ENCODE measurements around the gene PDGFC.

Gene PDGFC

GRCh38 chr4:156778093-156778492 lies 193.5 kb downstream of the PDGFC start:
- DNase-seq, result no peak

- no peak for DNase-seq
Observed at GRCh38 chr4:156775813-156776212, 195.8 kb downstream of the PDGFC start.

- no peak for DNase-seq
Observed at GRCh38 chr4:156774422-156774821, 197.2 kb downstream of the PDGFC start.

- no peak for DNase-seq
Observed at GRCh38 chr4:156773648-156774357, 197.8 kb downstream of the PDGFC start.

DNA sequence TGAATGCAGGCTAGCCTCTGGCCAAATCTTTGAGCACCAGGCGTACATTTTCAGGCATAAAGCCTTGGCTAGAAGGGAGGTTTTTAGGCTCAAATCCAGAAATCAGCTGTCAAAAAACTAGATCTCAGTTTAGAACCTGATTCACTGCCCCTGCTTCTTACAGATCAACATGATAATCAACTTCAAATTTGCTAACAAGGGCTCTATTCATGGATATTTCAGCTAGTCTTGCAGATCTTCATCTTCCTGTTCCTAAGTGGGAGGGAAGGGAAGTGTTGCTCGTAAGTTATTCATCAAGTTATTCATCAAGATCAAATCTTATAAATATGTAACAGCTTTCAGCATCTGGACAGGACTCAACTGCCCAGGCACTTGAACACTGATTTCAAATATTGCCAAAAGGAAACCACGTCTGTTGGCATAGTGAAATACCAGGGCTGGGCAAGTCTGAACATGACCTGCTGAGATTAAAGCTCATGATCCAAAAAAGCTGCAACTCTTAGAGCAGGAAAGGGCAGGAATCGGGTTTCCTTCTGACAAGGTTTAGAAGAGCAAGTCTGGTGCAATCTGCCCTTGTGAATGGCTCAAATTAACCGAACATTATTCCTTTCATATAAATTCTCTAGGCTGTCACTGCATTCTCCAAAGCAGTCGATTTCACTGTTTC lies 200.3 kb downstream of the PDGFC start:
- DNase-seq, result peak; percentile 69

DNA sequence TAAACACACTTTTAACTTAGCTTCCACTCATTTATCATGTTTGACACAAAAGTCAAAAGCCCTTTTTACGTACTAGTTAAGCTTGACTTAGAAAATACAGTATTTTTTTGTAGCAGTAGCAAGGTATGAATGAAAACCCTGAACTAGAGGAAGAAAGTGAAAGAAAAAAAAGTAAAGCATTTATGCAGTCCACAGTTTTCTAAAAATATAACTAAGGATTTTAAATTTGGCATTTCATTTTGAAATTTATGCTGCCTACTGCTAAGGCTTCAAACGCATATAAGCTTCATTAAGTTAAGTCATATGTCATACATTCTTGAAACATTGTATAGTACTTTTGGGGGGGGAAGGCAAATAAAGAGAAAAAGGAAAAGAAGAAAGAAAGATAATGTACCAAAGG lies 201.5 kb downstream of the PDGFC start:
- no peak for DNase-seq

DNA sequence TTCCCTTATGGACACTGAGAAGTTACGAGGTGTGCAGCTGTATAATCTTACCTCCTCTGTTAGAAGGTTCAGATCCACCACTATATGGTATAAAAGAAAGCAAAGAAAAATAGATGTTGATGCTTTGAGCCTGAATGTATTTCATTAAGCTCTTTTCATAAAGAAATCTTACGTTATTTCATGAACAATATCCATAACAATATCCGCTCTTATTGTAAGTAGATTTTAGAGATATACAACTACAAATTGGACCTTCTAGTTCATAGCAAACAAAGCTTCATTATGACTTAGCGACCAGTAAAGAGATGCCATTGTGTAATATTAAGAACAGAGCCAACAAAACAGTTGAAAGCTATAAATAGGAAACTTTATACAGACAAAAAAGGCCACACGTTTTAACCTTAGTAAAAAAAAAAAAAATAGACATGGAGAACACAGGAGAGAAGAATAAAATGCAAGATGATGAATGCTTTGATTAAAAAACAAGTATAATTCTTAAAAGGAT lies 203.6 kb downstream of the PDGFC start:
- no peak for DNase-seq

GRCh38 chr4:156766846-156767245 lies 204.8 kb downstream of the PDGFC start:
- DNase-seq, result no peak

DNA sequence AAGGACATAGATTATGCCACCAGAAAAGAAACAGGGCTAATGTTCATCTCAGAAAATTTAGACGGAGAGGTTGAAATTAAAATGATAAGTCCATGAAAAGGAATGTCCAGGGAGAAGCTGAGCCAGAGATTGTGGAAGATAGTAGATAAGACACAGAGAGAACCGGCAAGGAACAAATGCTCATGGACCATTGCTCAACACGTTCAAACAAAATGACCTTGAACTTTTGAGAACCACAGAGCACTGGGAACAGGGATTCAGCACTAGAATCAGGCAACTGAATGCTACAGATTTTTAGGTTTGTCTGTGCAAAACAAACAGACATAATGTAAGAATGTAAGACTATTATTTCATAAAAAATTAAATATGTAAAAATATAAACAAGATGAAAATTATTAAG lies 206.3 kb downstream of the PDGFC start:
- no peak for DNase-seq

GRCh38 chr4:156764846-156765245 lies 206.8 kb downstream of the PDGFC start:
- no peak for DNase-seq

DNA sequence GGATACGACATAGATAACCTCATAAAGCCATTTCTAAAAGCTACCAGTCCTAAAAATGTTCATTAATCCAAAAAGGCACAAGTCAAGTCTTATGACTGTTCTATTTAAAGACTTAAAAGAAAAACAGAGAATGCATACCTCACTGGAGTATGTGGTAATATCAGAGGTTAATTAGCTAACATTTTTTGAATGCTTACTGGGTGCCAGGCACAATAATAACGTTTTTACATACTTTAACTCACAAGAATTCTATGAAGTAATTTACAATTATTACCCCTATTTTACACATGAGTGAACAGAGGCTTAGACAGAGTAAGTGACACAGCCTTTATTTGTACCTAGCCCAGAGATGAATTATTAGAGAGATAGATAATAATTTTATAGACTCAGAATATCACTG lies 207.5 kb downstream of the PDGFC start:
- DNase-seq, result no peak

DNA sequence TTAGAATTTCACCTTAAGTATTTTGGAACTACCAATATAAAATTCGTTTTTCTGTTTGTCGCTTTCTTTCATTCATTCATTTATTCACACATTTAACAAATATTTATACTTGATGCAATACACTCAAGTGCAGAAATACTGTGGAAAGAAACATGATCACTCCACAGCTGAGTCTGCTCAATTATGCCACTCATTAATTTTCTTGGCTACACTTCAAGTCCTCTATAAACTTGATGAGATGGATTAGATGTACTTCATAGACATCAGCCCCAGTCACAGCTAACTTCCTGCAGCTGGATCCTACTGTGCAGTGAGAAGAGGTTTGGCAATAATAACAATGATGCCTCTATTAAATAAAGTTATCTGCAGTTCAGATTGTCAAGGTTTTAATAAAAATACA lies 208.1 kb downstream of the PDGFC start:
- no peak for DNase-seq

GRCh38 chr4:156762851-156763250 lies 208.7 kb downstream of the PDGFC start:
- DNase-seq, result no peak

GRCh38 chr4:156756118-156756517 lies 215.5 kb downstream of the PDGFC start:
- no peak for DNase-seq

DNA sequence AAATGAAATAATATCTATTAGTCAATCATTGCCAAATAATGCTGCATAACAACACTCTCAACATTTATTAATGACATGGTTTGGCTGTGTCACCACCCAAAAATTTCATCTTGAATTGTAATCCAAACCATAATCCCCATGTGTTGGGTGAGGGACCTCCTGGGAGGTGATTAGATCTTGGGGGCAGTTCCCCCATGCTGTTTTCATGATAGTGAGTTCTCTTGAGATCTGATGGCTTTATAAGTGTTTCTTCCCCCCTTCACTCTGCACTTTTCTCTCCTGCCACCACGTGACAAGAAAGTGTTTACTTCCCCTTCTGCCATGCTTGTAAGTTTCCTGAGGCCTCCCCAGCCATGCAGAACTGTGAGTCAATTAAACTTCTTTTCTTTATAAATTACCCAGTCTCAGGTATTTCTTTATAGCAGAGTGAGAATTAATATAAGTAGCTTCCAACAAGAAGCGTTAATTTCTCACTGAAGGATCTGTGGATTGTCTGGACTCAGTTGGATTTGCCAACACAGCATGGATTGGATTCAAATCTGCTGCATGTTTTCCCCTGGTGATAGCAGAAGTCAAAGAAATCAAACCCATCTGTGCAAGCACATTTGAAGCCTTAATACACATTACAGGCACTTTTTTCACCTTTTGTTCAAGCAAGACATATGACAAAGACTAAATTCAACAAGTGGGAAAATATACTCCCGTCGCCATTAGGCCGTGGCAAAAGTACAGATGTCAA lies 216.6 kb downstream of the PDGFC start:
- DNase-seq, result no peak

DNA sequence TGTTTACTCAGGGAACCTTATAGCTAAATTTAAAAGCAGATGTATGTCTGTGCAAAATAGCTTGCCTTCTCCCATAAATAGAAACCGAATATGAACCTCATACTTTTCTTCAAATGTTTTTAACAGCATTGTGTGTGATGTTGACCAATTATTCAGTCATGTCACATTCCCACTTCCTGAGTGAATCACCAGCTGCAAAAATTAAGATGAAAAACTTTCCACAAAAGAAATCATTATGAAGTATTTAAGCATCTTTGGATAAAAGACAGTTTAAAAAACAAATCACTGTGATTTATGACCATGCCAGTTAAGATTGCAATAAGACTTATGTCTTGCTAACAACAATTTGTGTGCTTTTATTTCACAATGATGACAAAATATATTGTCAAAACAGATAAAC lies 220.1 kb downstream of the PDGFC start:
- no peak for DNase-seq

DNA sequence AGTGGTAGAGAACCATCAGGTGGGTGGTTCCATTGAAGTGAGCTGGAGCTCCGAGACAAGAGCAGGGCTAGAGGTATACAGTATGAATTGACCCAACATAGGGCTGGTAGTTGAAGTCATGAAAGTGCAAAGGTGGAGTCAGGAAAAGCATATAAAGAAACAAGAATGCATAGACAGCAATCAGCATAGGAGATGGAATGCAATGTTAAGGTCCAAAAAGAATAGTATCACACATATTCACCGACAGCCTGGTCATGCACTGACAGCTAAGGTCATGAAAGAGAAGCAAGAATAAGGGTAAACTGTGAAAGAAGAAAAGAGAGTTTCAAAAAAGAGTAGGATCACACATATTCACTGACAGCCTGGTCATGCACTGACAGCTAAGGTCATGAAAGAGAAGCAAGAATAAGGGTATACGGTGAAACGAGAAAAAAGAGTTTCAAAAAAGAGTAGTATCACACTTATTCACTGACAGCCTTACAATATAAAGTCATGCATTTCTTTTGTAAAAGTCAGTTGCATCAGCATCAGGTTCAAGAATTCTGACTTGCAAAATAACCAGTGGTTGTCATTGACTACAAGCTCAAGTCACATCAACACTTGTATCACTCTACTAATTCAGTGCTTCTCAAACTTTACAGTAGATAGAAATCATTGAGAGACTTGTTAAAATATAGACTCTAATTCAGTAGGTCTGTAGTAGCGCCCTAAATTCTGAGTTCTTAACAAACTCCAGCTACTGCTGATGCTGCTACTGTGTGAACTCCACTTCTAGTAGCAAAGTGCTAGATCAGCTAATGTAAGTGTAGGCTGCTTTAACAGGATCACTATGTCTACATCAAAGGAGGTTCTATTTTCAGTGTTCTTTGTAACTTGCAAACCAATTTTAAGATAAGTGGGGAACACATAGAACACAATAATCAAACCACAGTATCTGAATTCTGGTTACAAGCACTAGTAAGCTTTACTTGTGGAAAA lies 221.9 kb downstream of the PDGFC start:
- DNase-seq, result no peak

- DNase-seq, result no peak
Observed at GRCh38 chr4:156746111-156746510, 225.5 kb downstream of the PDGFC start.

GRCh38 chr4:156738766-156739165 lies 232.8 kb downstream of the PDGFC start:
- DNase-seq, result no peak

DNA sequence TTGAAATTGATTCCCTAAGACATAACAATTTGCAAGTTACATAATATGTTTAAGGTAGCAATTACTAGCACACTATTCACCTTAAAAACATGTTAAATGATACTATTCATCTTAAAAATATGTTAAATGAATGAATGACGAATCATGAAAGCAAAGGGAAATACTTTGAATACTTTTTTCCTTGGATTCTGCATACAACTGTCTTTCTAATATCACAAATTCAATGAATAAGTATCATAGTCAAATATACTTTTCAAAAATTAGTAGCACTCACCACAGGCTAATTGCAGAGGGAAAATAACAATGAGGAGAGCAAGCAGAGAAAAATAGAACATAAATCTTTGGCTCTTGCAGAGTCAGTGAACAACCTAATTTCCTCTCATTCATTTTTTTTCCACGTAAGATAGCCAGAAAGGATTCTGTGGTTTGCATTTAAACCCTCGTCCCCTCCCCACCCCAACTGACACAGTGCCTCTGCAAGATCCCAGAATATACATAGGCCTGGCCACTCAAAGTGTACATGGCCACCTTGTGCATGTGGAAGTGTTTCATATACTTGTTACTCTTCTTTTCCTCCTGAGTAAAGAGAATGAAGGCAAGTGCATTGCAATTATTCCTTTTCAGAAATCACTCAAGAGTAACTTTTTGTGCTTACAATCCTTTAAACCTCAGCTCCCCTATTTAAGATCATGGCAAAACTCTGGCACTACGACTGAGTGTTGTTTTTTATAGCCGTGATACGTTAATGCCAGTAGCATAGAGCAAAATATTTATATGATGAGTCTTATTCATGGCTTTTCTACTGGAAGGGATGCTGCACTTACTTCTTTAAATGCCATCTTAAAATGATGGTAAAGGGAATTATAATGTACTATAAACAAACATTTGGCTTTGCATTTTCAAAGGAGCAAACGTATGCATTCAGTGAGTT lies 236.4 kb downstream of the PDGFC start:
- no peak for DNase-seq

- no peak for DNase-seq
Observed at GRCh38 chr4:156733582-156733981, 238.0 kb downstream of the PDGFC start.

- peak; percentile 12 for DNase-seq
Observed at GRCh38 chr4:156732634-156733033, 239.0 kb downstream of the PDGFC start.
